ENCODE measurements around the gene ATP1A2.

The ATP1A2 gene

GRCh38 chr1:160117300-160117699 is 1.7 kb downstream of the ATP1A2 start:
- H3K36me3 ChIP-seq (ENCODE audit: control insufficient read depth in 1 of 2, insufficient read depth in 2 of 2, low read length in 2 of 2) = no peaks in the 10 kb centered on the region
- H3K27ac ChIP-seq (ENCODE audit: low read depth, low read length) = no peak overlapping the region
- H3K4me3 ChIP-seq (ENCODE audit: low read depth, low read length) = no peak overlapping the region
- no peak overlapping the region for H3K23ac ChIP-seq (ENCODE audit: low read length)
- no peak overlapping the region for H4K91ac ChIP-seq (ENCODE audit: low read depth, low read length)
- H2BK120ac ChIP-seq (ENCODE audit: insufficient read depth, low read length, poor library complexity) = no peak overlapping the region
- no peak overlapping the region for H2BK12ac ChIP-seq (ENCODE audit: low read length)
- H3K79me1 ChIP-seq (ENCODE audit: low read length) = no peaks in the 10 kb centered on the region
- H3K27me3 ChIP-seq (ENCODE audit: insufficient read depth, low read length) = no peaks in the 10 kb centered on the region
- H3K4ac ChIP-seq (ENCODE audit: low read depth, low read length) = no peak overlapping the region
- no peak overlapping the region for H4K8ac ChIP-seq (ENCODE audit: low read depth, low read length)
- H3K14ac ChIP-seq (ENCODE audit: low read length) = no peak overlapping the region
- no peak overlapping the region for H4K12ac ChIP-seq (ENCODE audit: low read depth, low read length)
- no peak overlapping the region for H3K4me2 ChIP-seq (ENCODE audit: low read length)
- no peaks in the 10 kb centered on the region for H3K4me1 ChIP-seq (ENCODE audit: control insufficient read depth in 1 of 2, insufficient read depth in 2 of 2, low read length in 2 of 2)
- no CpG with 5 or more reads among the region's 1 CpG for WGBS (ENCODE audit: extremely low coverage, insufficient coverage, insufficient read length)
- no peak overlapping the region for H2BK5ac ChIP-seq (ENCODE audit: low read depth, low read length, poor library complexity)
- H2AFZ ChIP-seq (ENCODE audit: insufficient read depth, low read length, poor library complexity) = no peak overlapping the region
- H2AK5ac ChIP-seq (ENCODE audit: low read length) = no peak overlapping the region
- H3K9me3 ChIP-seq (ENCODE audit: insufficient read depth, low read depth, low read length) = peaks cover 3% of the 10 kb centered on the region
- H3K18ac ChIP-seq (ENCODE audit: low read length) = no peak overlapping the region
- no peak overlapping the region for H3K9ac ChIP-seq (ENCODE audit: low read length)
- H3K79me2 ChIP-seq (ENCODE audit: control insufficient read depth, insufficient read depth, low read length, poor library complexity) = no peaks in the 10 kb centered on the region
- DNase-seq = no peak

GRCh38 chr1:160117709-160118183 is 2.2 kb downstream of the ATP1A2 start:
- no peak overlapping the region for H2AFZ ChIP-seq (ENCODE audit: insufficient read depth, low read length, poor library complexity)
- no peak overlapping the region for H3K4ac ChIP-seq (ENCODE audit: low read depth, low read length)

DNA sequence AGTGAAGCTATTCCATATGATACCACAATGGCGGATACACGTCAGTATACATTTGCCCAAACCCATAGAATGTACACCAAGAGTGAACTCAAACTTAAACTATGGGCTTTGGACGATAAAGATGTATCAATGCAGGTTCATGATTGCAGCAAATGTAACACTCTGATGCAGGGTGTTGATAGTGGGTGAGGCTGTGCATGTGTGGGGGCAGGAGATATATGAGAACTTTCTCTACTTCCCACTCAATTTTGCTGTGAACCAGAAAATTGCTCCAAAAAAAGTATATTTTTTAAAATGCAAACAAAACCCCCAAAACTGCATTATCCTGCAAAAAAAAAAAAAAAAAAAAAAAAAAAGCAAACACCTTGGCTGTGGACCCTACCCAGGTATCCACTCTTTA is 3.4 kb downstream of the ATP1A2 start:
- Histone ChIP-seq H2BK12ac (ENCODE audit: low read length) (no peak overlapping the region), H2AFZ (ENCODE audit: insufficient read depth, low read length, poor library complexity) (no peak overlapping the region), H4K12ac (ENCODE audit: low read depth, low read length) (no peak overlapping the region), H3K23ac (ENCODE audit: low read length) (no peak overlapping the region), H2BK5ac (ENCODE audit: low read depth, low read length, poor library complexity) (no peak overlapping the region), H4K8ac (ENCODE audit: low read depth, low read length) (no peak overlapping the region), H2AK5ac (ENCODE audit: low read length) (no peak overlapping the region), H3K79me2 (ENCODE audit: control insufficient read depth, insufficient read depth, low read length, poor library complexity) (no peaks in the 10 kb centered on the region), H3K36me3 (ENCODE audit: control insufficient read depth in 1 of 2, insufficient read depth in 2 of 2, low read length in 2 of 2) (no peaks in the 10 kb centered on the region), H3K9me3 (ENCODE audit: insufficient read depth, low read depth, low read length) (no peaks in the 10 kb centered on the region), H3K9ac (ENCODE audit: low read length) (no peak overlapping the region), H3K27me3 (ENCODE audit: insufficient read depth, low read length) (no peaks in the 10 kb centered on the region), H3K4me3 (ENCODE audit: low read depth, low read length) (no peak overlapping the region), H3K27ac (ENCODE audit: low read depth, low read length) (no peak overlapping the region), H2BK120ac (ENCODE audit: insufficient read depth, low read length, poor library complexity) (no peak overlapping the region), H4K91ac (ENCODE audit: low read depth, low read length) (no peak overlapping the region), H3K18ac (ENCODE audit: low read length) (no peak overlapping the region), H3K14ac (ENCODE audit: low read length) (no peak overlapping the region), H3K4ac (ENCODE audit: low read depth, low read length) (no peak overlapping the region), H3K79me1 (ENCODE audit: low read length) (no peaks in the 10 kb centered on the region), H3K4me2 (ENCODE audit: low read length) (no peak overlapping the region), H3K4me1 (ENCODE audit: control insufficient read depth in 1 of 2, insufficient read depth in 2 of 2, low read length in 2 of 2) (no peaks in the 10 kb centered on the region)
- DNase-seq = no peak
- WGBS (ENCODE audit: extremely low coverage, insufficient coverage, insufficient read length) = no CpG with 5 or more reads among the region's 3 CpGs

More at GRCh38 chr1:160117709-160118183, 2.2 kb downstream of the ATP1A2 start:
- Histone ChIP-seq H3K27me3 (ENCODE audit: insufficient read depth, low read length) (no peaks in the 10 kb centered on the region), H3K9me3 (ENCODE audit: insufficient read depth, low read depth, low read length) (no peaks in the 10 kb centered on the region), H2BK120ac (ENCODE audit: insufficient read depth, low read length, poor library complexity) (no peak overlapping the region), H3K79me1 (ENCODE audit: low read length) (no peaks in the 10 kb centered on the region), H3K14ac (ENCODE audit: low read length) (no peak overlapping the region), H3K4me3 (ENCODE audit: low read depth, low read length) (no peak overlapping the region), H2BK5ac (ENCODE audit: low read depth, low read length, poor library complexity) (no peak overlapping the region), H2AK5ac (ENCODE audit: low read length) (no peak overlapping the region), H3K27ac (ENCODE audit: low read depth, low read length) (no peak overlapping the region), H3K9ac (ENCODE audit: low read length) (no peak overlapping the region), H3K4me1 (ENCODE audit: control insufficient read depth in 1 of 2, insufficient read depth in 2 of 2, low read length in 2 of 2) (no peaks in the 10 kb centered on the region), H3K23ac (ENCODE audit: low read length) (no peak overlapping the region), H3K4me2 (ENCODE audit: low read length) (no peak overlapping the region), H4K12ac (ENCODE audit: low read depth, low read length) (no peak overlapping the region), H2BK12ac (ENCODE audit: low read length) (no peak overlapping the region), H3K36me3 (ENCODE audit: control insufficient read depth in 1 of 2, insufficient read depth in 2 of 2, low read length in 2 of 2) (no peaks in the 10 kb centered on the region), H4K8ac (ENCODE audit: low read depth, low read length) (no peak overlapping the region), H3K18ac (ENCODE audit: low read length) (no peak overlapping the region), H3K79me2 (ENCODE audit: control insufficient read depth, insufficient read depth, low read length, poor library complexity) (no peaks in the 10 kb centered on the region), H4K91ac (ENCODE audit: low read depth, low read length) (no peak overlapping the region)
- no CpG with 5 or more reads among the region's 8 CpGs for WGBS (ENCODE audit: extremely low coverage, insufficient coverage, insufficient read length)
- no peak for DNase-seq

DNA sequence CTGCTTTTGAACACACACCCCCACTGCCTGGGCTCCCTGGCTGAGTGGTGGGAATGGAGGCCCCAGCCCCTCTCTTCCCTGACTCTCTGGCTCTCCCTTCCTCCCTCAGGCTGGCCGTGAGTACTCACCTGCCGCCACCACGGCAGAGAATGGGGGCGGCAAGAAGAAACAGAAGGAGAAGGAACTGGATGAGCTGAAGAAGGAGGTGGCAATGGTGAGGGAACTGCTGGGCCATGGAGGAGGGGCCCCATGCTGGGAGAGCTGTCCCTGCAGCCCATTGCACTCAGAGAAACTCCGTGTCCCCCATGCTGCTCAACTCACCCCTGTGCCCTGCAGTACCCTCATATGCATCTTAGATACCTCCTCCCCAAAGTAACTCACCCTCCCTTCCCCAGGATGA is 5.2 kb downstream of the ATP1A2 start:
- Histone ChIP-seq H2BK12ac (ENCODE audit: low read length) (no peak overlapping the region), H2BK5ac (ENCODE audit: low read depth, low read length, poor library complexity) (no peak overlapping the region), H4K8ac (ENCODE audit: low read depth, low read length) (no peak overlapping the region), H2AK5ac (ENCODE audit: low read length) (no peak overlapping the region), H3K27me3 (ENCODE audit: insufficient read depth, low read length) (no peaks in the 10 kb centered on the region), H3K36me3 (ENCODE audit: control insufficient read depth in 1 of 2, insufficient read depth in 2 of 2, low read length in 2 of 2) (no peaks in the 10 kb centered on the region), H4K91ac (ENCODE audit: low read depth, low read length) (no peak overlapping the region), H3K79me2 (ENCODE audit: control insufficient read depth, insufficient read depth, low read length, poor library complexity) (no peaks in the 10 kb centered on the region), H3K14ac (ENCODE audit: low read length) (no peak overlapping the region), H3K79me1 (ENCODE audit: low read length) (no peaks in the 10 kb centered on the region), H3K4ac (ENCODE audit: low read depth, low read length) (no peak overlapping the region), H3K27ac (ENCODE audit: low read depth, low read length) (no peak overlapping the region), H3K9me3 (ENCODE audit: insufficient read depth, low read depth, low read length) (no peaks in the 10 kb centered on the region), H2AFZ (ENCODE audit: insufficient read depth, low read length, poor library complexity) (no peak overlapping the region), H3K4me3 (ENCODE audit: low read depth, low read length) (no peak overlapping the region), H4K12ac (ENCODE audit: low read depth, low read length) (no peak overlapping the region), H3K23ac (ENCODE audit: low read length) (no peak overlapping the region), H2BK120ac (ENCODE audit: insufficient read depth, low read length, poor library complexity) (no peak overlapping the region), H3K18ac (ENCODE audit: low read length) (no peak overlapping the region), H3K9ac (ENCODE audit: low read length) (no peak overlapping the region), H3K4me1 (ENCODE audit: control insufficient read depth in 1 of 2, insufficient read depth in 2 of 2, low read length in 2 of 2) (peaks cover 5 to 10% of the 10 kb centered on the region in 2 experiments), H3K4me2 (ENCODE audit: low read length) (no peak overlapping the region)
- no peak for DNase-seq
- no CpG with 5 or more reads among the region's 5 CpGs for WGBS (ENCODE audit: extremely low coverage, insufficient coverage, insufficient read length)

Measured in trophoblast cell (in vitro differentiated cells and primary cell).